Spleen (tissue), 11 donors: ENCODE measurements around the gene HAUS1. TPM values are rescaled to one million over a fixed set of nuclear protein-coding genes. Genes with fewer than 3 reads are reported as not detected.

Experiments used
- DNase-seq: peaks from one replicate; pipeline ENCODE4 v3.0.0-alpha.2; 2020
- H3K27ac ChIP-seq, 8 donors: fragments of 200-600 bp; sonication (generic) in 7 of 8; 1 replicate in 4 of 8; 2 replicates in 4 of 8; pipeline versions ENCODE4 v1.5.0 to v1.8.0; 2016 to 2021; ENCODE audit warnings: inconsistent platforms in 4 of 8, mild to moderate bottlenecking in 4 of 8, moderate library complexity in 1 of 8
- H3K27me3 ChIP-seq, 7 donors: fragments of 200-600 bp; sonication (generic) in 6 of 7; replicated peaks in 1 of 7; 1 replicate in 4 of 7; 2 replicates in 3 of 7; pipeline versions ENCODE4 v1.5.0 to v1.8.0; 2016 to 2021; ENCODE audit warnings: inconsistent platforms in 3 of 7, mild to moderate bottlenecking in 1 of 7
- H3K36me3 ChIP-seq, 6 donors: fragments of 200-600 bp; sonication (generic) in 5 of 6; 1 replicate in 4 of 6; 2 replicates in 2 of 6; pipeline versions ENCODE4 v1.5.0 to v1.8.0; 2016 to 2021; ENCODE audit warnings: inconsistent platforms in 2 of 6
- H3K4me1 ChIP-seq, 6 donors: fragments of 200-600 bp; sonication (generic) in 5 of 6; 1 replicate in 3 of 6; 2 replicates in 3 of 6; pipeline versions ENCODE4 v1.5.0 to v1.8.0; 2016 to 2021; ENCODE audit warnings: inconsistent platforms in 3 of 6
- H3K4me3 ChIP-seq, 8 donors: fragments of 200-600 bp; sonication (generic) in 7 of 8; 1 replicate in 4 of 8; 2 replicates in 4 of 8; pipeline versions ENCODE4 v1.5.0 to v1.8.0; 2016 to 2021; ENCODE audit warnings: inconsistent platforms in 4 of 8, mild to moderate bottlenecking in 4 of 8, moderate library complexity in 2 of 8
- H3K9me3 ChIP-seq, 8 donors: fragments of 200-600 bp; sonication (generic) in 7 of 8; 1 replicate in 4 of 8; 2 replicates in 4 of 8; pipeline versions ENCODE4 v1.5.0 to v1.8.0; 2016 to 2021; ENCODE audit warnings: inconsistent platforms in 4 of 8
- CTCF ChIP-seq, 11 experiments: fragments of 200-600 bp in 7 of 11; fragments of 450-650 bp in 4 of 11; sonication (generic) in 4 of 11; IDR thresholded peaks in 8 of 11; conservative IDR thresholded peaks in 3 of 11; 1 replicate in 7 of 11; 2 replicates in 4 of 11; pipeline versions ENCODE4 v1.4.0 to v1.8.0; 2016 to 2021; ENCODE audit warnings: antibody characterized with exemption in 11 of 11, inconsistent platforms in 4 of 11, mild to moderate bottlenecking in 1 of 11
- POLR2A ChIP-seq, 3 donors: fragments of 450-650 bp; IDR thresholded peaks; one replicate each; pipeline ENCODE4 v1.5.1; 2017; ENCODE audit warnings: antibody characterized with exemption in 3 of 3, mild to moderate bottlenecking in 1 of 3
- POLR2AphosphoS5 ChIP-seq, 3 donors: sonication (generic); formaldehyde crosslinking; IDR thresholded peaks; one replicate each; pipeline ENCODE4 v1.5.1; 2017; ENCODE audit warnings: antibody characterized with exemption in 3 of 3
- WGBS, 5 donors: extraction: QIAGEN DNeasy Blood & Tissue Kit in 3 of 5; methylation state at CpG; one replicate each; pipeline versions ENCODE4 v1.1.5 to v1.1.7; 2013 to 2018; 5-methylcytosine and 5-hydroxymethylcytosine counted together
- intact Hi-C: fragments of 100-400 bp; cut with DNase I; formaldehyde crosslinking; loops from one replicate; pipeline ENCODE4 v1.15.0; 2023; ENCODE audit warnings: low total_unique reads
- polyA plus RNA-seq, 3 donors: library from polyadenylated mRNA; stranded (reverse); fragments of 200-250 nt; gene quantifications; one replicate each; pipeline ENCODE4 v1.2.1, GENCODE V29; 2013
- total RNA-seq, 7 donors: library from RNA; depleted of rRNA in 3 of 7; stranded (reverse); fragments of >200 nt in 3 of 7; fragmentation: NEBNext Ultra II Directional in 4 of 7; extraction: Animal tissue kit (Norgen Biotek cat#: 25700) in 4 of 7; gene quantifications; one replicate each; pipeline versions ENCODE4 v1.1.0 to v1.2.1, GENCODE V29; 2016 to 2021
- donor health status: healthy with polysubstance abuse.
- donor health status: DM: no; HTN: no; CAD: no; lungs with moderate emphysema.
- donor health status: DM: no; HTN: no; CAD: no.
- donor health status: Bipolar disorder and iron deficiency.
- donor health status: healthy.
- donor health status: DM: no; HTN: no; CAD: no.
- donor health status: DM: yes; HTN: yes; CAD: no.

The HAUS1 gene
- total and polyA plus RNA-seq, 10 donors: 15.6 to 44.9 (median 18.7) TPM

- Histone ChIP-seq H3K4me3 (no peak overlapping the region), H3K27ac (no peak overlapping the region), H3K4me1 (no peaks in the 10 kb centered on the region), H3K27me3 (no peaks in the 10 kb centered on the region), H3K9me3 (no peaks in the 10 kb centered on the region), H3K36me3 (peaks cover 0 to 46% (median 17%) of the 10 kb centered on the region in 6 donors)
- TF ChIP-seq CTCF (IDR thresholded peaks at IDR 0.05 in 8 of 11, conservative IDR thresholded peaks at IDR 0.05 in 3 of 11) (no peak), POLR2A (IDR thresholded peaks at IDR 0.05) (no peak), POLR2AphosphoS5 (IDR thresholded peaks at IDR 0.05) (no peak)
- DNase-seq: no peak
- WGBS, 5 donors: 84 to 94% (median 88%) methylated on average over 3 of the region's 3 CpGs
- intact Hi-C loops: no loop called here
Observed at GRCh38 chr18:46133534-46133933, 29.3 kb downstream of the HAUS1 start.

- TF ChIP-seq POLR2A (IDR thresholded peaks at IDR 0.05) (no peak), CTCF (IDR thresholded peaks at IDR 0.05 in 8 of 11, conservative IDR thresholded peaks at IDR 0.05 in 3 of 11) (no peak), POLR2AphosphoS5 (IDR thresholded peaks at IDR 0.05) (no peak)
- intact Hi-C loops: no loop called here
Observed at GRCh38 chr18:46134920-46135675, 30.9 kb downstream of the HAUS1 start.

GRCh38 chr18:46140173-46140572, 36.0 kb downstream of the HAUS1 start:
- WGBS, 5 donors: 94 to 97% (median 94%) methylated on average over 4 of the region's 4 CpGs
- intact Hi-C loops: no loop called here
- no peaks in the 10 kb centered on the region for H3K4me1 ChIP-seq
- no peak overlapping the region for H3K27ac ChIP-seq
- no peaks in the 10 kb centered on the region for H3K27me3 ChIP-seq
- DNase-seq: no peak
- H3K36me3 ChIP-seq: no peaks in the 10 kb centered on the region
- H3K9me3 ChIP-seq: no peaks in the 10 kb centered on the region
- H3K4me3 ChIP-seq: no peak overlapping the region
- TF ChIP-seq POLR2AphosphoS5 (IDR thresholded peaks at IDR 0.05): no peak
- no peak for TF ChIP-seq POLR2A (IDR thresholded peaks at IDR 0.05)
- no peak for TF ChIP-seq CTCF (IDR thresholded peaks at IDR 0.05 in 8 of 11, conservative IDR thresholded peaks at IDR 0.05 in 3 of 11)

More at GRCh38 chr18:46134920-46135675, 30.9 kb downstream of the HAUS1 start:
- Histone ChIP-seq H3K27ac (no peak overlapping the region), H3K27me3 (no peaks in the 10 kb centered on the region), H3K36me3 (peaks cover 0 to 31% (median 3%) of the 10 kb centered on the region in 6 donors), H3K4me1 (no peaks in the 10 kb centered on the region), H3K4me3 (no peak overlapping the region), H3K9me3 (no peaks in the 10 kb centered on the region)
- WGBS, 5 donors: 59 to 62% (median 61%) methylated on average over 9 of the region's 9 CpGs
- DNase-seq: no peak

GRCh38 chr18:46141199-46141598, 37.0 kb downstream of the HAUS1 start:
- WGBS, 5 donors: 78 to 84% (median 81%) methylated on average over 3 to 4 of the region's 4 CpGs
- Histone ChIP-seq H3K4me1 (no peaks in the 10 kb centered on the region), H3K9me3 (no peaks in the 10 kb centered on the region), H3K27me3 (no peaks in the 10 kb centered on the region), H3K27ac (no peak overlapping the region), H3K36me3 (no peaks in the 10 kb centered on the region), H3K4me3 (no peak overlapping the region)
- intact Hi-C loops: no loop called here
- no peak for DNase-seq
- no peak for TF ChIP-seq CTCF (IDR thresholded peaks at IDR 0.05 in 8 of 11, conservative IDR thresholded peaks at IDR 0.05 in 3 of 11)
- TF ChIP-seq POLR2AphosphoS5 (IDR thresholded peaks at IDR 0.05): no peak
- TF ChIP-seq POLR2A (IDR thresholded peaks at IDR 0.05): no peak
